ENCODE data around the gene MCFD2. TPM values are rescaled to one million over a fixed set of nuclear protein-coding genes. Genes with fewer than 3 reads are reported as not detected.

MCFD2 gene
- total RNA-seq, 3 donors from 2014 or later (not counting 1 experiment from before 2014, with no cell fraction given): 24.5 to 38.4 (median 34.8) TPM

DNA sequence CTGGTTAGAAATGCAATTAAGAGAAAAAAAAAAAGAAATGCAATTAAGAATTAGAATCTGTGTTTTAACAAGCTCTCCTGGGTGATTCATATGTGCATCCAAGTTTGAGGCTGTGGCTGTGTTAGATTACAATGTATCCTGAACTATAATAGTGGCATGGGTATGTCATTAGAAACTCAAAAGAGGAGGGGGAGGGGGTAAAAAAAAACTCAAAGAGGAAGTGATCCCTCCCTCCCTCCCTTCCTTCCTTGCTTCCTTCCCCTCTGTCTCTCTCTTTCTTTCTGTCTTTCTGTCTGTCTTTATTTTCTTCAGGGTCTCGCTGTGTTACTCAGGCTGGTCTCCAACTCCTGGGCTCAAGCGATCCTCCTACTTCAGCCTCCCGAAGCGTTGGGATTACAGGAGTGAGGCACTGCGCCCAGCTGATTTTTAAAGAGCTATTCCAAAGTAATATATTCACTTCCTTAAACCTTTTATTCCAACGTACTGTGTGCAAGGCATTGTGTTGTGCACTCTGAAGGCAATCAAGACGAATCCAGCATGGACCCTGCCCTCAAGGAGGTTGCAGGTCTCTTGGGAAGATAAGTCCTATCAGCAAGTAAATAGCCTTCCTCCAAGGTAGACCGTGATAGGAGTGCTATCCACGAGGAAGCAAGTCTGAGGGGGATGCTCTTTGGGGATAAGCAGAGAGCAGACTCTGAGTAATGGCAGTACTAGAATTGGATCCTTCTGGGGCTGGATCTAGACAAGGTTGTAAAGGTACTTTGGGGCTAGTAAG lies 35.9 kb upstream of the MCFD2 start:
- Histone ChIP-seq H3K27ac (ENCODE audit: low read length) (no peak overlapping the region), H3K4me1 (ENCODE audit: control insufficient read depth, insufficient read depth, low read length) (no peaks in the 10 kb centered on the region), H3K36me3 (ENCODE audit: control insufficient read depth, insufficient read depth, low read length) (peaks cover 29% of the 10 kb centered on the region), H3K9me3 (ENCODE audit: control insufficient read depth, insufficient read depth, low read length) (no peaks in the 10 kb centered on the region), H3K27me3 (ENCODE audit: control insufficient read depth, insufficient read depth, low read length) (no peaks in the 10 kb centered on the region), H3K4me3 (ENCODE audit: low read length) (no peak overlapping the region)
- ATAC-seq (no peak), DNase-seq (no peak)
- WGBS (ENCODE audit: insufficient coverage): 90% methylated on average over 9 of the region's 9 CpGs
- no peak overlapping the region for H3K4me3 Mint-ChIP-seq
- TF ChIP-seq, protein P1, sequence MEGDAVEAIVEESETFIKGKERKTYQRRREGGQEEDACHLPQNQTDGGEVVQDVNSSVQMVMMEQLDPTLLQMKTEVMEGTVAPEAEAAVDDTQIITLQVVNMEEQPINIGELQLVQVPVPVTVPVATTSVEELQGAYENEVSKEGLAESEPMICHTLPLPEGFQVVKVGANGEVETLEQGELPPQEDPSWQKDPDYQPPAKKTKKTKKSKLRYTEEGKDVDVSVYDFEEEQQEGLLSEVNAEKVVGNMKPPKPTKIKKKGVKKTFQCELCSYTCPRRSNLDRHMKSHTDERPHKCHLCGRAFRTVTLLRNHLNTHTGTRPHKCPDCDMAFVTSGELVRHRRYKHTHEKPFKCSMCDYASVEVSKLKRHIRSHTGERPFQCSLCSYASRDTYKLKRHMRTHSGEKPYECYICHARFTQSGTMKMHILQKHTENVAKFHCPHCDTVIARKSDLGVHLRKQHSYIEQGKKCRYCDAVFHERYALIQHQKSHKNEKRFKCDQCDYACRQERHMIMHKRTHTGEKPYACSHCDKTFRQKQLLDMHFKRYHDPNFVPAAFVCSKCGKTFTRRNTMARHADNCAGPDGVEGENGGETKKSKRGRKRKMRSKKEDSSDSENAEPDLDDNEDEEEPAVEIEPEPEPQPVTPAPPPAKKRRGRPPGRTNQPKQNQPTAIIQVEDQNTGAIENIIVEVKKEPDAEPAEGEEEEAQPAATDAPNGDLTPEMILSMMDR (IDR thresholded peaks at IDR 0.05): no peak
- H3K27me3 Mint-ChIP-seq (ENCODE audit: low read depth in 2 of 2): no peaks in the 10 kb centered on the region
- no peak overlapping the region for H3K27ac Mint-ChIP-seq
- no peaks in the 10 kb centered on the region for H3K9me3 Mint-ChIP-seq
- intact Hi-C loops (cut with micrococcal nuclease): no loop called here
- no peaks in the 10 kb centered on the region for H3K36me3 Mint-ChIP-seq
- peaks cover 13 to 31% of the 10 kb centered on the region in 2 donors for H3K4me1 Mint-ChIP-seq

DNA sequence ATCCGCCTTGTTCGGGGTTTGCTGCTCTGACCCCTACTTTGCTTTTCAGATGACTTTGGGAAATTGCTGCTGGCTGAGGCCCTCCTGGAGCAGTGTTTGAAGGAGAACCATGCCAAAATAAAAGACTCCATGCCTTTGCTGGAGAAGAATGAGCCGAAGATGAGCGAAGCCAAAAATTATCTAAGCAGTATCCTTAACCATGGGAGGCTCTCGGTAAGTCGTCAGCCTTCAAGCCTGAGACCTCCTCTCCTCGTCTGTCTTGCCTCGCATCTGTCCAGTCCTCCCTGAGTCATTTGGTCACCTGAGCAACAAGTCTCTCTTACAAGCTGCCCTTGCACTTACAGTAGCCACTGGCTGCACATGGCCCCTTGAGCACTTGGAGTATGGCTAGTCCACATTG lies 34.7 kb upstream of the MCFD2 start:
- Histone ChIP-seq H3K27me3 (ENCODE audit: control insufficient read depth, insufficient read depth, low read length) (no peaks in the 10 kb centered on the region), H3K27ac (ENCODE audit: low read length) (no peak overlapping the region), H3K36me3 (ENCODE audit: control insufficient read depth, insufficient read depth, low read length) (peaks cover 25% of the 10 kb centered on the region), H3K4me3 (ENCODE audit: low read length) (no peak overlapping the region), H3K9me3 (ENCODE audit: control insufficient read depth, insufficient read depth, low read length) (no peaks in the 10 kb centered on the region), H3K4me1 (ENCODE audit: control insufficient read depth, insufficient read depth, low read length) (peaks cover 8% of the 10 kb centered on the region)
- H3K4me3 Mint-ChIP-seq: no peak overlapping the region
- no peaks in the 10 kb centered on the region for H3K9me3 Mint-ChIP-seq
- intact Hi-C loops (cut with micrococcal nuclease): no loop called here
- H3K27ac Mint-ChIP-seq: no peak overlapping the region
- DNase-seq: no peak
- 94% methylated on average over 8 of the region's 8 CpGs for WGBS (ENCODE audit: insufficient coverage)
- H3K4me1 Mint-ChIP-seq: peaks cover 10 to 35% of the 10 kb centered on the region in 2 donors
- no peak for ATAC-seq
- no peaks in the 10 kb centered on the region for H3K27me3 Mint-ChIP-seq (ENCODE audit: low read depth in 2 of 2)
- no peaks in the 10 kb centered on the region for H3K36me3 Mint-ChIP-seq
- TF ChIP-seq, protein P1 (IDR thresholded peaks at IDR 0.05): no peak

GRCh38 chr2:46947841-46948240 lies 32.2 kb upstream of the MCFD2 start:
- Histone ChIP-seq H3K27ac (ENCODE audit: low read length) (no peak overlapping the region), H3K36me3 (ENCODE audit: control insufficient read depth, insufficient read depth, low read length) (peaks cover 18% of the 10 kb centered on the region), H3K4me3 (ENCODE audit: low read length) (no peak overlapping the region), H3K4me1 (ENCODE audit: control insufficient read depth, insufficient read depth, low read length) (peaks cover 26% of the 10 kb centered on the region), H3K9me3 (ENCODE audit: control insufficient read depth, insufficient read depth, low read length) (no peaks in the 10 kb centered on the region), H3K27me3 (ENCODE audit: control insufficient read depth, insufficient read depth, low read length) (no peaks in the 10 kb centered on the region)
- H3K36me3 Mint-ChIP-seq: no peaks in the 10 kb centered on the region
- no peaks in the 10 kb centered on the region for H3K27me3 Mint-ChIP-seq (ENCODE audit: low read depth in 2 of 2)
- ATAC-seq (no peak), DNase-seq (no peak)
- H3K4me1 Mint-ChIP-seq: peaks cover 11 to 42% of the 10 kb centered on the region in 2 donors
- no peak overlapping the region for H3K4me3 Mint-ChIP-seq
- no peaks in the 10 kb centered on the region for H3K9me3 Mint-ChIP-seq
- WGBS (ENCODE audit: insufficient coverage): 84% methylated on average over 11 of the region's 11 CpGs
- TF ChIP-seq, protein P1 (IDR thresholded peaks at IDR 0.05): no peak
- intact Hi-C loops (cut with micrococcal nuclease): no loop called here
- no peak overlapping the region for H3K27ac Mint-ChIP-seq

DNA sequence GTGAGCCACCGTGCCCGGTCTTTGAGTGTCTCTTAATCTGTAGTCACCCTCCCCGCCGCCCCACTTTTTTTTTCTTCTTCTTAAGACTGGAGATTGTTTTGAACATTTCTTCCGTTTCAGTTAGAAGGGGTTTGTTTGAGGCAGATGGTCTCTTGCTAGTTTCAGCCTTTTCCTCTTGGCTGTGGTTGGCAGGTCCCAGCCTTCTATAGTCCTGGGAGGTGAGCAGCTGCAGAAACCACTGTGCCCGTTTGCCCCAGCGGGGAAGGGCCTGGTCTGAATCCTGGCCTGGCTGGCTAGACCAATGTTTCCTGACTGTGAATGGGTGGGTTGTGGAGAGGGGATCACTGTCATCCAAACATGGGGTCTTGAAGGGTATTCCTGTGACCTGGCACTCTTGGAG lies 30.1 kb upstream of the MCFD2 start:
- H3K27me3 ChIP-seq (ENCODE audit: control insufficient read depth, insufficient read depth, low read length): no peaks in the 10 kb centered on the region
- peaks cover 38% of the 10 kb centered on the region for H3K4me1 ChIP-seq (ENCODE audit: control insufficient read depth, insufficient read depth, low read length)
- peak overlapping the region; percentile 14 to 48 for H3K27ac Mint-ChIP-seq
- ATAC-seq: no peak
- TF ChIP-seq, protein P1 (IDR thresholded peaks at IDR 0.05): no peak
- whole genome bisulfite sequencing (ENCODE audit: insufficient coverage): 44% methylated on average over 7 of the region's 7 CpGs
- H3K9me3 ChIP-seq (ENCODE audit: control insufficient read depth, insufficient read depth, low read length): no peaks in the 10 kb centered on the region
- no peak overlapping the region for H3K4me3 ChIP-seq (ENCODE audit: low read length)
- no peaks in the 10 kb centered on the region for H3K36me3 Mint-ChIP-seq
- H3K36me3 ChIP-seq (ENCODE audit: control insufficient read depth, insufficient read depth, low read length): peaks cover 5% of the 10 kb centered on the region
- H3K27me3 Mint-ChIP-seq (ENCODE audit: low read depth in 2 of 2): no peaks in the 10 kb centered on the region
- DNase-seq: no peak
- no peaks in the 10 kb centered on the region for H3K9me3 Mint-ChIP-seq
- peaks cover 24 to 50% of the 10 kb centered on the region in 2 donors for H3K4me1 Mint-ChIP-seq
- no peak overlapping the region for H3K4me3 Mint-ChIP-seq
- H3K27ac ChIP-seq (ENCODE audit: low read length): no peak overlapping the region
- intact Hi-C loops (cut with micrococcal nuclease): no loop called here
